PC-9 (cell line): ENCODE results near the gene TCF4.

ENCODE experiments used
- EZH2 ChIP-seq: fragments of 200-600 bp; sonication (generic); IDR thresholded peaks from 2 replicates; pipeline ENCODE4 v1.8.0; 2017; ENCODE audit warnings: antibody characterized with exemption, low read depth
- TF ChIP-seq, protein P1 (sequence below): fragments of 200-600 bp; sonication (generic); conservative IDR thresholded peaks from 2 replicates; pipeline ENCODE4 v1.6.1; 2017; ENCODE audit warnings: mixed run types, antibody characterized with exemption, mild to moderate bottlenecking, moderate library complexity

DNA sequence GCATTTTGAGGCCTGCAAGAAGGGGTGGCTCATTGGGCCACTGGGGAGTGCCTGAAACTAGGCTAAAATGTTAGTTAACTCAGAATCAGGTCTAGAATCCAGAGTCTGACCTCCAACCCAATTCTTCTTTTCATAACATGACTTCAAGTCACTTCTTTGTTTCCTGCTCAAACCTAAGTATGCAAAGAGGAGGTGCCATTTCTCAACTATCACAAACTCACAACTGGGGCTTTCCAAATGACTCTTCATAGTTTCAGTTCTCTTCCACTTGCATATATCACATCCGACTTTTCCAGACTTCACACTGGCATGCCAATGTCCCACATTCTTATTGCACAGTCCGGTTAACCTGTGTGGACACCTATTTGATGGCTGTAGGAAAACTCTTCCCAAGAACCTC lies 211.6 kb downstream of the TCF4 start:
- TF ChIP-seq, protein P1, sequence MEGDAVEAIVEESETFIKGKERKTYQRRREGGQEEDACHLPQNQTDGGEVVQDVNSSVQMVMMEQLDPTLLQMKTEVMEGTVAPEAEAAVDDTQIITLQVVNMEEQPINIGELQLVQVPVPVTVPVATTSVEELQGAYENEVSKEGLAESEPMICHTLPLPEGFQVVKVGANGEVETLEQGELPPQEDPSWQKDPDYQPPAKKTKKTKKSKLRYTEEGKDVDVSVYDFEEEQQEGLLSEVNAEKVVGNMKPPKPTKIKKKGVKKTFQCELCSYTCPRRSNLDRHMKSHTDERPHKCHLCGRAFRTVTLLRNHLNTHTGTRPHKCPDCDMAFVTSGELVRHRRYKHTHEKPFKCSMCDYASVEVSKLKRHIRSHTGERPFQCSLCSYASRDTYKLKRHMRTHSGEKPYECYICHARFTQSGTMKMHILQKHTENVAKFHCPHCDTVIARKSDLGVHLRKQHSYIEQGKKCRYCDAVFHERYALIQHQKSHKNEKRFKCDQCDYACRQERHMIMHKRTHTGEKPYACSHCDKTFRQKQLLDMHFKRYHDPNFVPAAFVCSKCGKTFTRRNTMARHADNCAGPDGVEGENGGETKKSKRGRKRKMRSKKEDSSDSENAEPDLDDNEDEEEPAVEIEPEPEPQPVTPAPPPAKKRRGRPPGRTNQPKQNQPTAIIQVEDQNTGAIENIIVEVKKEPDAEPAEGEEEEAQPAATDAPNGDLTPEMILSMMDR, result no peak
- TF ChIP-seq EZH2, result no peak
